Epithelial cell of proximal tubule (primary cell): ENCODE results near the gene YEATS4. TPM values are rescaled to one million over a fixed set of nuclear protein-coding genes. Genes with fewer than 3 reads are reported as not detected.

Source experiments
- DNase-seq: peaks from one replicate; pipeline ENCODE4 v3.0.0-alpha.2; 2011; ENCODE audit warnings: low read depth
- H3K4me3 ChIP-seq: 2 replicates; pipeline ENCODE4 v1.5.1; 2011; ENCODE audit warnings: low read depth, mild to moderate bottlenecking, low read length
- total RNA-seq: library from RNA; depleted of rRNA; stranded (reverse); fragments of >200 nt; gene quantifications from 2 replicates; pipeline ENCODE4 v1.2.3, GENCODE V29; 2015
- TF ChIP-seq, protein P1 (sequence below): conservative IDR thresholded peaks from 2 replicates; pipeline ENCODE4 v1.5.1; 2012; ENCODE audit warnings: low read depth, mild to moderate bottlenecking, low read length

YEATS4 gene
- total RNA-seq, 1 donor from 2014 or later = 50.6 TPM

DNA sequence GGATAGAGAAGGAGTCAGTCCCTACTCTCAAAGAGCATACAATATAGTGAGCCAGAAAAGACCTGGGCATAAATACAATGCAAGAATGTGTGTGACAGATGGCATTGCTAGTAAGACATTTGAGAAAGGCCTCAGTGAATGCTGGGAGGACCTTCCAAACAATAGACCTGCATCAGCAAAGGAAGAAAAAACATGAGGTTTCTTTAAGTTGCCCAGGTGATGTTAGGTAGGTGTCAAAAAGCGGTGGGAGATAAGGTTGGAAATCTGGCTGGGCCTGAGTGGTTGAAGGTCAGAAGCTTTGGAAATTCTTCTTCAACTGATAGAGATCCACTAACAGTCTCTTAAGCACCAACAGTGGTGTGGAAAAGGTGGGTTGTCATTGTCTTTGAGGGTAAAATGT, 60.2 kb downstream of the YEATS4 start:
- TF ChIP-seq, protein P1, sequence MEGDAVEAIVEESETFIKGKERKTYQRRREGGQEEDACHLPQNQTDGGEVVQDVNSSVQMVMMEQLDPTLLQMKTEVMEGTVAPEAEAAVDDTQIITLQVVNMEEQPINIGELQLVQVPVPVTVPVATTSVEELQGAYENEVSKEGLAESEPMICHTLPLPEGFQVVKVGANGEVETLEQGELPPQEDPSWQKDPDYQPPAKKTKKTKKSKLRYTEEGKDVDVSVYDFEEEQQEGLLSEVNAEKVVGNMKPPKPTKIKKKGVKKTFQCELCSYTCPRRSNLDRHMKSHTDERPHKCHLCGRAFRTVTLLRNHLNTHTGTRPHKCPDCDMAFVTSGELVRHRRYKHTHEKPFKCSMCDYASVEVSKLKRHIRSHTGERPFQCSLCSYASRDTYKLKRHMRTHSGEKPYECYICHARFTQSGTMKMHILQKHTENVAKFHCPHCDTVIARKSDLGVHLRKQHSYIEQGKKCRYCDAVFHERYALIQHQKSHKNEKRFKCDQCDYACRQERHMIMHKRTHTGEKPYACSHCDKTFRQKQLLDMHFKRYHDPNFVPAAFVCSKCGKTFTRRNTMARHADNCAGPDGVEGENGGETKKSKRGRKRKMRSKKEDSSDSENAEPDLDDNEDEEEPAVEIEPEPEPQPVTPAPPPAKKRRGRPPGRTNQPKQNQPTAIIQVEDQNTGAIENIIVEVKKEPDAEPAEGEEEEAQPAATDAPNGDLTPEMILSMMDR = no peak
- H3K4me3 ChIP-seq = no peak overlapping the region
- no peak for DNase-seq

DNA sequence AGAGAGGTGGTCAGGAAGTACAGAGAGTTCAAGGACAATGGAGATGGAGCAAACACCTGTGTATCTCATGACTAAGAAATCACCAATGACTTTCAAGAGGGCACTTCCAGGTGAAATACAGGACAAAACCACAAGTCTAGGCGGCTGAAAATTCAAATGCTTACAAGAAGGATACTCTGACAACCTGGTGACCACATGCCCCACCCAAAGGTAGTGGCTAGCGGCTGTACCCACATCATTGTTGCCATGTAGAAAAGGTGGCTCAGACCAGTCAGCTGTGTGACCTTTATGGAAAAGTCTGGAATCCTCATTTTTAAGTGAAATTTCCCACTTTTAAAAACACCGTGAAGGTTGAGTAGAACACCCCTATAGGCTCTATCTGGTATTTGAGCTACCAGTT, 62.0 kb downstream of the YEATS4 start:
- TF ChIP-seq, protein P1 = no peak
- DNase-seq = no peak
- H3K4me3 ChIP-seq = no peak overlapping the region

DNA sequence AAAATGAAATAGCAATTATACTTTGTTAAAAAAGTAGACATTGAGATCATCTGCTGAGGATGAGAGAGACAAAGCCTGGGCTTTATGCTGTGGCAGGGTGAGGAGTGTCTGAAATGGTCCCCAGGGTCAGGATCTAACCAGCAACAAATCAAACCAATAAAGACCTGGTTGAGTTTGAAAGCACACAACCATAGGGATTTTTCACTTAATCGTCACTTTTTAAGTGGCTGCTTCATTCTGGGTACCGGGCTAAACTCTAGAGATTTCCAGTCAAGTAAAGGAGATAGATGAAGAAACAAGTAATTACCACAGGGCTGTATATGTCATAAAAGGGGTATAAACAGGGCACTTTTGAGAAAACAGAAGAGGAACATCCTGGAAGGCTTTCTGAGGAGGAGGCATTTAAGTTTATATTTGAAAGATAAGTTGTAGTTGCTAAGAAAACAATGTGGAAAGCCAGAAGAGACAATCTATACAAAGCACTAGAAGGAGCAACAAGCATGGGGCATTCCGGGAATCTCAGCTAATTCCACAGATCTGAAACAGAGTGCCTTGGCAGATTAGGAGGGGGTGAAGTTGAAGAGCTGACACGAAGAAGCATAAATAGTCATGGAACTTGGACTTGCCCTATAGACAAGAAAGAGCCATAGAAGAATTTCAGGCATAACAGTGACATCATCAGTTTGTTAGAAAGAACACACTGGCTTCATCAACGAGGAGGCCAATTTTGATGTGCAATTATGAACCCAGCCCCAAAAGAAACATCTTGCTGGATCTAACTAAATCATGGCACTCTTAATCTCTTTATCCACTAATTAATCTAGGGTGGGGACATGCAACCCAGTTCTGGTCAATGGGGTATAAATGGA, 63.7 kb downstream of the YEATS4 start:
- TF ChIP-seq, protein P1 = no peak
- DNase-seq = no peak
- no peak overlapping the region for H3K4me3 ChIP-seq

DNA sequence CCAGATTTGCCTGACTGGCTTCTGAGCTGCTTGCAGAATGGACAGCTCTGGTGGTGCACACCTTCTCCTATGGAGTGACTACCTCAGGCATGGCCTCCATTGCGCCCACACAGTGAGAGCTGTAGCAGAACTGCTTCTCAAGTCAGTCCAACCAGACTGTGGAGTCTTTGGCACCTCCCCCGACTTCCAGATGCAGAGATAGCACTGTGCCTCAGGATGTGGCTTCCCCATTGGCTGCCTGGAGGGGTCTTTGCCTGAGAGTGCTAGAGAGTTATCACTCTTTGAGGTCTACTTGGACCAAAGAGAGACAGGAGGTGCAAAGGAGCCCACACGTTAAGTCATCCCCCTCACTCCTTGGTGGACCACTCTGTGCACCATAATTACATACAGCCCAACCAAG, 65.9 kb downstream of the YEATS4 start:
- no peak overlapping the region for H3K4me3 ChIP-seq
- DNase-seq = no peak
- TF ChIP-seq, protein P1 = no peak

DNA sequence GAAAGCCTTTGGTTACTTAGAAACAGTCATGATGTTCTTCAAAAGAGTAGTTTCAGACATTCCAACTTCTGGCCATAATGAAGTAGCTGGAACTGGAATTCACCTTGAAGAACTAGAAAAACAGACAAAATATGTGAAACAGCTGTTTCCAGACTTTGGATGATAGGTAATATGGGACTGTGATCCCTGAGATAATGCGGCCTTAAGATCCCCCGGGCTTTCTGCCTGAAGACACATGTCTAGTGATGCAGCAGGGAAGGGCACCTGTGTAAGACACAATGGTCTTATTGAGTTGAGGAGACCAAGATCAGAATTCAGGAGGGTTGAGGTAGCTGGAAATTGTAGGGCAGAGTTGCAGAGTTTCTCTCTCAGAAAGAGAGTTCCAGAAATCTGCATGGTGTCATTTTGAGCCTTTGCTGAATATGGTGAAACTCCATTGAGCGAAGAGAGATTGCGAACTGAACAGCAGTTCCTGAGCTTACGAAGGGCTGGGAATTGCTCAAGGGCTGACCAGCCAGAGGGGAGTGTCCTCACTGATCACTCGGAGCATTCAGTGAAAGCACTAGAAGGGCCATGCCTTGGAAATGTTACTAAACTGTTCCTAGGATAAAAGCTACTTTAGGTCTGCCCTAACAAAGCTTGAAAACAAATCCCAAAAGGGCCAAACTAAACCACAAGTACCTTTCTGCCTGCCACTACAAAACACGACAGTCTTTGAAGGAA, 69.0 kb downstream of the YEATS4 start:
- DNase-seq = no peak
- TF ChIP-seq, protein P1 = no peak
- H3K4me3 ChIP-seq = no peak overlapping the region

DNA sequence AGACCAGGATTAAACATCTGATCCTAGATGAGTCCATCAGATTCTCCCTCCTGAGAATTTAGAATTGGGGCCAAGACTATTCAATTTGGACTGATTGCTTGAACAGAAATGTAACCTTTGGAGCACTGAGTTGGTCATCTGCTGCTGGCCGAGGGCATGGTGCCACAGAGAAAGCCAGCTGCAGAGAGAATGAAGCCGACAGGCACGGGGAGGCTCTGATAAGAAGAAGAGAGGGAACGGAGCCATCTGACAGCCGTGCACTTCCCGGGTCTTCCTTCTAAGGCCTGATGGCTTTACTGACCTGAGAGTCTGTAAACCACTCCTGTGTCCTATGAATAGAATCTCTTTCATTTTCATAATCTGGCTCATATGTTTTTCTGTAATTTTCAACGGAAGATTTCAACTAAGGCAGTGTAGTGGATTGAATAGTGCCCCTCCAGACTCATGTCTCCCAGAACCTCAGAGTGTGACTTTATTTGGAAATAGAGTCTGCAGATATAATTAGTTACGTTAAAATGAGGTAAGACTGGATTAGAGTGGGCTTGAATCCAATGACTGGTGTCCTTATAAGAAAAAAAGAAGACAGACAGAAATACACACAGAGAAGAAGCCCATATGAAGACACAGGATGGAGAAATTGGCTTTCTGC, 71.5 kb downstream of the YEATS4 start:
- no peak overlapping the region for H3K4me3 ChIP-seq
- TF ChIP-seq, protein P1 = no peak
- no peak for DNase-seq
